Thyroid gland (tissue), 4 donors: ENCODE measurements around the gene UBE2V1.
"Not testable (repeated sequence)": the region's sequence is repeated elsewhere in the genome, so short reads cannot be mapped to it uniquely, and the experiment has no call there.

Experiments used
- CTCF ChIP-seq, 6 experiments: fragments of 200-600 bp in 3 of 6; fragments of 450-650 bp in 3 of 6; sonication (generic) in 3 of 6; IDR thresholded peaks; one replicate each; pipeline ENCODE4 v1.5.1; 2016 to 2019; ENCODE audit warnings: antibody characterized with exemption in 6 of 6, mild to moderate bottlenecking in 2 of 6, inconsistent platforms in 1 of 6, moderate library complexity in 1 of 6
- POLR2A ChIP-seq, 2 donors: fragments of 450-650 bp; IDR thresholded peaks; one replicate each; pipeline ENCODE4 v1.6.1; 2017; ENCODE audit warnings: antibody characterized with exemption in 2 of 2, mild to moderate bottlenecking in 2 of 2, moderate library complexity in 1 of 2

- not testable (repeated sequence) for TF ChIP-seq CTCF, POLR2A (IDR thresholded peaks at IDR 0.05)
Measured at GRCh38 chr20:50082056-50082455, 30.9 kb downstream of the UBE2V1 start.
